ENCODE measurements around the gene RITA1.

Gene RITA1

DNA sequence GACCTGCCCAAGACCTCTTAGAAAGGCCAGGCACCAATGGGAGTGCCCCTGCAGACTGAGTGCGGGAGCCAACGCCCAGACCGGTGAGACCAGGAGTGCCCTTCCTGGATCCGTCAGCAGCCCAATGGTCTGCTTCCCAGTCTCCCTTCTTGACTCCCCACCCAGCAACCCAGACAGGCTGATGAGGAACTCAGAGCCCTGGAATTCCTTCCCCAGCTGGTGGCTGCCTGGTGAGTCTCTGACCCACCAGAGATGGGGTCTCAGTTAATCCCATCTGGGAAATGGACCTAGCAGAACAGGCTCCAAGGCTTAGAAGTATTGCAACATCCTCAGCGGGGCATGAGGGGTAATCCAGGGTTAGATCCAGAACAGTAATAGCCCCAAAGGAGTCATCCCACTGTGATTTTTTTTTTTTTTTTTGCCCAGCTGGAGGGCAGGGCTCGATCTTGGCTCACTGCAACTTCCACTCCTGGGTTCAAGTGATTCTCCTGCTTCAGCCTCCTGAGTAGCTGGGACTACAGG is 48.5 kb upstream of the RITA1 start:
- Histone ChIP-seq H3F3A (ENCODE audit: insufficient read depth, low read length) (no peaks in the 10 kb centered on the region), H3K9ac (ENCODE audit: low read length) (no peak overlapping the region), H3K79me2 (ENCODE audit: insufficient read depth, low read length) (peaks cover 32% of the 10 kb centered on the region), H3K27ac (ENCODE audit: low read depth, low read length, poor library complexity, severe bottlenecking) (peak overlapping the region; percentile 95), H2AFZ (ENCODE audit: low read length) (no peak overlapping the region), H3K9me3 (ENCODE audit: low read length) (no peaks in the 10 kb centered on the region), H3K9me2 (ENCODE audit: low read depth, low read length) (no peaks in the 10 kb centered on the region), H3K4me3 (ENCODE audit: low read depth, low read length, poor library complexity, severe bottlenecking) (no peak overlapping the region), H3K27me3 (ENCODE audit: insufficient read depth, low read length) (no peaks in the 10 kb centered on the region), H3K36me3 (ENCODE audit: insufficient read depth, low read length) (peaks cover 33% of the 10 kb centered on the region; the same call in 1 of the 2 replicates), H3K4me1 (ENCODE audit: insufficient read depth, low read length, severe bottlenecking) (peaks cover 66% of the 10 kb centered on the region), H4K20me1 (ENCODE audit: insufficient read depth, low read length) (no peaks in the 10 kb centered on the region), H3K4me2 (ENCODE audit: low read length) (no peak overlapping the region)
- TF ChIP-seq, protein P1, sequence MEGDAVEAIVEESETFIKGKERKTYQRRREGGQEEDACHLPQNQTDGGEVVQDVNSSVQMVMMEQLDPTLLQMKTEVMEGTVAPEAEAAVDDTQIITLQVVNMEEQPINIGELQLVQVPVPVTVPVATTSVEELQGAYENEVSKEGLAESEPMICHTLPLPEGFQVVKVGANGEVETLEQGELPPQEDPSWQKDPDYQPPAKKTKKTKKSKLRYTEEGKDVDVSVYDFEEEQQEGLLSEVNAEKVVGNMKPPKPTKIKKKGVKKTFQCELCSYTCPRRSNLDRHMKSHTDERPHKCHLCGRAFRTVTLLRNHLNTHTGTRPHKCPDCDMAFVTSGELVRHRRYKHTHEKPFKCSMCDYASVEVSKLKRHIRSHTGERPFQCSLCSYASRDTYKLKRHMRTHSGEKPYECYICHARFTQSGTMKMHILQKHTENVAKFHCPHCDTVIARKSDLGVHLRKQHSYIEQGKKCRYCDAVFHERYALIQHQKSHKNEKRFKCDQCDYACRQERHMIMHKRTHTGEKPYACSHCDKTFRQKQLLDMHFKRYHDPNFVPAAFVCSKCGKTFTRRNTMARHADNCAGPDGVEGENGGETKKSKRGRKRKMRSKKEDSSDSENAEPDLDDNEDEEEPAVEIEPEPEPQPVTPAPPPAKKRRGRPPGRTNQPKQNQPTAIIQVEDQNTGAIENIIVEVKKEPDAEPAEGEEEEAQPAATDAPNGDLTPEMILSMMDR (IDR thresholded peaks at IDR 0.05; ENCODE audit: low read length), result no peak
- no peak for TF ChIP-seq EZH2 (IDR thresholded peaks at IDR 0.05; ENCODE audit: borderline replicate concordance, low read length)

DNA sequence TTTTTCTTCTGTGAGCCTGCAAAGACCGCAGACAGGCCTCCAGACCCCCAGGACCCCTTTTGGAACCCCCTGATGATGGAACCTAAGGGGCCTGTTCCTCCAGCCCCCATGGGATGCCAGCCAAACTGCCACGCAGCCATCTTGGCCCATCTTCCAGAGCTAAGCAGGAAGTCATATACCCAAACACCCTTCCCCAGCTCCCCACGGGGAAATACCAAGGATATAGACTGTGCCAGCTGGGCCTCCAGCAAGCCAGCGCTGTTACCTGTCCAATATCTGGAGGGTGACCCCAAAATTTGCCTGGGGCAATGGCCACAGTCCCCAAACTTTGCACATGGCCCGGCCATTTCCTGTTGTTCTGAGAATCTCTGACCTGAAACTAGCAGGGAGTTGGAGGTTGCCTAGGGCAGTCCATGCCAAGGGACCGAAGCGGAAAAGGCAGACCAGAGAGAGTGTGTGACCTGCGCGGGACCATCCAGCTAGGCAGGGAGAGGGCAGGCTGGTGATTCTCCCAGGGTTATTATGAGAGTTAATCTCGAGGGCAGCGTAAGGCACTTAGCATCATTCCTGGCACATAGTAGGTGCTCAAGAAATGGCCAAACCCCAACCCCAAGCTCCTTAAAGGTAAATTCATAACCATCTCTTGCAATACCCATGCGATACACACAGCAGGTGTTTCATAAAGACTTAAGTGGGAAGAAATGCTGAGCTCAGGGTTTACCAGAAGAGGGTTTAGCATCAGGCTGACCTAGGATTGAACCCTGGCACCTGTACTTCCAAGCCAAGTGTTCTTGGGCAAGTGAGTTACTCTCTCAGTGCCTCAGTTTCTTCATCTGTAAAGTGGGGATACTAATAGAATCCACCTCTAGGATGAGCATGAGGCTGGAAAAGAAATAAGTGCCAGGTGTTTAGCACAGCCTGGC is 47.4 kb upstream of the RITA1 start:
- Histone ChIP-seq H3F3A (ENCODE audit: insufficient read depth, low read length) (no peaks in the 10 kb centered on the region), H3K9me2 (ENCODE audit: low read depth, low read length) (no peaks in the 10 kb centered on the region), H3K27me3 (ENCODE audit: insufficient read depth, low read length) (no peaks in the 10 kb centered on the region), H3K9me3 (ENCODE audit: low read length) (no peaks in the 10 kb centered on the region), H3K4me3 (ENCODE audit: low read depth, low read length, poor library complexity, severe bottlenecking) (no peak overlapping the region), H3K4me2 (ENCODE audit: low read length) (no peak overlapping the region), H2AFZ (ENCODE audit: low read length) (no peak overlapping the region), H3K36me3 (ENCODE audit: insufficient read depth, low read length) (peaks cover 23% of the 10 kb centered on the region; the same call in 1 of the 2 replicates), H3K9ac (ENCODE audit: low read length) (no peak overlapping the region), H3K79me2 (ENCODE audit: insufficient read depth, low read length) (peaks cover 22% of the 10 kb centered on the region), H3K4me1 (ENCODE audit: insufficient read depth, low read length, severe bottlenecking) (peaks cover 66% of the 10 kb centered on the region), H3K27ac (ENCODE audit: low read depth, low read length, poor library complexity, severe bottlenecking) (peak overlapping the region; percentile 74), H4K20me1 (ENCODE audit: insufficient read depth, low read length) (no peaks in the 10 kb centered on the region)
- no peak for TF ChIP-seq EZH2 (IDR thresholded peaks at IDR 0.05; ENCODE audit: borderline replicate concordance, low read length)
- TF ChIP-seq, protein P1 (IDR thresholded peaks at IDR 0.05; ENCODE audit: low read length), result no peak

DNA sequence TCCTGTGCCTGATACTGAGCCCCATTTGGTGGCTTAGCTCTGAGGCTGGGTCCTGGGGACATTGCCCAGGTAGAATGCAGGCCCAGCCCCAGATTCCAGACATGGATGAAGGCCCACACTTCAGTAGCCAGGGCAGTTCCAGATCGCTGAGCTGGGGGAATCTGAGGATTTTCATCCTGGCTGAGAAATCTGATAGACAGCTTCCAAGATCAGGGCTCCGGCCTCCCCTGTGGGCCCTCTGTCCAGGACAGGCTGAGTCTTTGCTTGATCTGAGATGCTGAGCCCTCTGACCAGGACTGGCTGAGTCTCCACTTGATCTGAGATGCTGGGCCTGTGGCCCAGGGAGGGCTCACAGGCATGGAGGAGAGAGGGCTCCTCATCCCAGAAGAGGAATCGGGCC is 46.7 kb upstream of the RITA1 start:
- Histone ChIP-seq H3K9me2 (ENCODE audit: low read depth, low read length) (no peaks in the 10 kb centered on the region), H3F3A (ENCODE audit: insufficient read depth, low read length) (no peaks in the 10 kb centered on the region), H3K27ac (ENCODE audit: low read depth, low read length, poor library complexity, severe bottlenecking) (peak overlapping the region; percentile 74), H3K9me3 (ENCODE audit: low read length) (no peaks in the 10 kb centered on the region), H3K4me1 (ENCODE audit: insufficient read depth, low read length, severe bottlenecking) (peaks cover 59% of the 10 kb centered on the region), H3K36me3 (ENCODE audit: insufficient read depth, low read length) (peaks cover 16% of the 10 kb centered on the region; the same call in 1 of the 2 replicates), H3K79me2 (ENCODE audit: insufficient read depth, low read length) (peaks cover 15% of the 10 kb centered on the region), H2AFZ (ENCODE audit: low read length) (no peak overlapping the region), H3K4me3 (ENCODE audit: low read depth, low read length, poor library complexity, severe bottlenecking) (no peak overlapping the region), H3K4me2 (ENCODE audit: low read length) (no peak overlapping the region), H4K20me1 (ENCODE audit: insufficient read depth, low read length) (no peaks in the 10 kb centered on the region), H3K9ac (ENCODE audit: low read length) (no peak overlapping the region), H3K27me3 (ENCODE audit: insufficient read depth, low read length) (no peaks in the 10 kb centered on the region)
- TF ChIP-seq, protein P1 (IDR thresholded peaks at IDR 0.05; ENCODE audit: low read length), result no peak
- TF ChIP-seq EZH2 (IDR thresholded peaks at IDR 0.05; ENCODE audit: borderline replicate concordance, low read length), result no peak

Data from OCI-LY1 (cell line).